Activated CD8-positive, alpha-beta memory T cell treated with anti-CD3 and anti-CD28 coated beads, Interleukin-2, amount 50 U/mL, for 24 hours (primary cell): ENCODE data around the gene FOXD4L5.
"Not testable (repeated sequence)": the region's sequence is repeated elsewhere in the genome, so short reads cannot be mapped to it uniquely, and the experiment has no call there.

Experiments used
- DNase-seq: peaks from one replicate; pipeline ENCODE4 v3.0.0-alpha.2; 2020; ENCODE audit errors: extremely low read depth

Gene FOXD4L5

DNA sequence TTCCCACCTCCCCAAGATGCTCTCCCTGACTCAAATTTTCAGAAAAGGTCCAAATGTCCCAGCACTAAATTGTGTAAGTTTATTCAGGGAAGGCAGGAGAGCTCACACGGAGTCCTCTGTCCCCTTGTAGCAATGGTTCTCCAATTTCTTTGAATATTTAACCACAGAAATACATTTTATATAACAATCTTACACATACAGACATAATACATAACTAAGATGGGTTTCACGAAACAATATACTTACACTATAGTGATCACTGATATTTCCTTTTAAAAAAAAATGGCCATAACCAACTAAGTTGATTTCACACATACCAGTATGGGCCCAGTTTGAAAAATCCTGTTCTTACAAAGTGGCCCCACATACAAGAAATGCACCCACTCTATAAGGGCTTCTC, at the start of gene FOXD4L5:
TSS of gene FOXD4L5 (minus strand) at position 101 of the 400 bp plus-strand sequence. CDS start 832 bp downstream, outside the sequence.
- DNase-seq: not testable (repeated sequence)

DNA sequence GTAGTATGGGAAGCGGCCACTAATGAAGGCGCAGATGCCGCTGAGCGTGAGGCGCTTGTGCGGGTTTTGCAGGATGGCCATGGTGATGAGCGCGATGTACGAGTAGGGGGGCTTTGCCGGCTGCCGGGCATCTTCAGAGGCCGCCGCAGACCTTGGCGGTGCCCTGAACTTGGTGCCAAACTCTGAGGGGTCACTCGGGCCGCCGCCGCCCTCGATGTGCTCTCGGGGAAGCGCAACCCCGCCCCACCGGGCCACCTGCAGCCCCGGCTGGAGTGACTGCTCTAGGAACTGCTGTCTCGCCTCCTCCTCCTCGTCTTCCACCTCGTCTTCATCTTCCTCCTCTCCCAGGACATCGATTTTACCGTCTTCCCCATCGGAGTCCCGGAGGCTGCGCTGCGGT, 1.1 kb downstream of the FOXD4L5 start:
- not testable (repeated sequence) for DNase-seq

DNA sequence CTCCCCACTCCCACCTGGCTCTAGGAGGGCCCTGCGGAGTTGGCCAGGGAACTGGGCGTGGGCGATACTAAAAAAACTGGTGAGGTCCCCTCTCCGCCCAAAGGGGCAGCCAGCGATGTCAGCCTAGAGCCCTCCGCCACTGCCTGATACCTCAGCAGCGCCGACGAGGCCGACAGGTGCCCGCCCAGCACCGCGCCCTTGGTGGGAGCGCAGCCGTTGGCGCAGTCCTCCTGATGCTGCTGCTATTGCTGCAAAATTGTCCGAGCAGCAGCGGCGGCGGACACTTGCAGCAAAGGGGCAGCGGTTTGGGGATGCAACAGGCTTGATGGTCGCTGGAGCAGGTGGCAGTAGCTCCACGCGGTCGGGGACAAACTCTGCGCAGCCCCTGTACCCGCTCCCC, 2.0 kb downstream of the FOXD4L5 start:
- DNase-seq: not testable (repeated sequence)
